NCI-H2171 (cell line): ENCODE data around the gene MEF2D.

Experiments
- DNase-seq: peaks from one replicate; lab custom pipeline; 2025; lab: John Stamatoyannopoulos, UW

Gene MEF2D

GRCh38 chr1:156443286-156443685, 57.3 kb downstream of the MEF2D start:
- DNase-seq, result no peak

- DNase-seq, result no peak
Measured at GRCh38 chr1:156440654-156441437, 59.7 kb downstream of the MEF2D start.

- DNase-seq, result no peak
Measured at GRCh38 chr1:156439777-156440183, 60.8 kb downstream of the MEF2D start.

GRCh38 chr1:156439036-156439776, 61.4 kb downstream of the MEF2D start:
- DNase-seq, result no peak

DNA sequence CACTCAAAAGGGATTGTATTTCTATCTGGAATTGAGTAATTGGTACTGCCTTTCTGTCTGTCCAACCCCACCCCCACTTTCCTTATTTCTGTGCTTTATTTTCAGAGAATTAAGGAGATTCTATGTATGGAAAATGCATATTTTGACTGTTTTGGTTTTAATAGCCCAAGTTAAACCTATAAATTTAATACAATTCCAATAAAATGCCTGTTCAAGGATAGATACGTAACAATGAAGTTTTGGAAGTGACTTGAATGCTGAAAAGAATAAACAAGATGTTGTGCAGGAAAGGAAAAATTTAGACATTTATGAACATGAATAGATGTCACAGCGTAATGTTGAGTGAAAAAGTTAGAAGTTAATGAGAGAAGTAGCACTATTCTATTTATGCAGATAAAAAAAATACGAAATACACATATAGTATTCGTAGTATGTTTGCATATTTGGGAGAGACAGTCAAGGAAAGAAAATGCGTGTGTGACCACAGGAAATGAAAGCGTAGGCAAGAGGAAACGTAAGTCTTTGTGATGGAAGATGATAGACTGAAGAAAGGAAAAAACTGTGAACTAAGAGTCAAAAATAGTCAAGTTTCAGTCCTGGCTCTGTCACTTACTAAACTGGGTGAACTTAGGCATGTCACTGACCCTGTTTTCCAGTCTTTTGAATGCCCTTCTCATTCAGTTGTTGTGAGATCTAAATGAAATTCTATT, 62.1 kb downstream of the MEF2D start:
- no peak for DNase-seq

DNA sequence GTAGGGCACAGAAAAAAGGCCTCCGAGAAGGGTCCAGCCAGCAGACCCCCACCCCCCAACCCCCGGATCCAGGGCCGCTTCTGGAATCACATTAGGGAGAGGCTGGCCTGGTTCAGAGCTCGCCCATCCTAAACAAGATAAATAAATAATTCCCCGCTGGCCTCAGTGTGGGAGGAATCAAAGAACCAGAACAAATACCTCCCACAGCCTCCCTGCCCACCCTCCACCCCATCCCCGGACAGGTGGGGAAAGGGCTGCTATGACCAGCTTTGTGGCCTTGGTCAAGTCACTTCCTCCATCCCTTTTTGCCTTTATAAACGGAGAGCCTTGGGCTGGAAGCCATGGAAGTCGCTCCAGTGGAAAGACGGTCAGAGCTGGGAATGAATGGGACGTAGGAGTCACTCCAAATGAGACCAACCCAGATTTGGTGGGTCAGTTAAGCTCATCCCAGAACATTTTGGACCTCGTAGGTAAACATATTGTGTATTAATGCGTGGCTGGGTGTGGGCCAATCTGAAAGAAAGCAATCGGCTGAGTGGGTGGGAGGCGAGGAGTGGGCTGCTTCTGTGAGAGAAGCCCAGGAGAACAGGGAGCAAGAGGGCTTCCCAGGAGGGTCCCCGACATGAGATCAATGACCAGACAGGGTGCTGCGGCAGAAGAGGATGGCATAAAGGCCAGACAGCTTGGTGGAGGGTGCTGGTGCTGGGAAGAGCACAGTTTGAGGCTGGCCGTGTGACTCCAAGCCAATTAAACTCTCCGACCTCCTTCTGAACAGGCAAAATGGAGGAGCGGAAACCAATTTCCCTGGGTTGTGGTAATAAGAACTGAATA, 63.3 kb downstream of the MEF2D start:
- DNase-seq, result no peak

- DNase-seq, result no peak
Measured at GRCh38 chr1:156436141-156437036, 64.2 kb downstream of the MEF2D start.

DNA sequence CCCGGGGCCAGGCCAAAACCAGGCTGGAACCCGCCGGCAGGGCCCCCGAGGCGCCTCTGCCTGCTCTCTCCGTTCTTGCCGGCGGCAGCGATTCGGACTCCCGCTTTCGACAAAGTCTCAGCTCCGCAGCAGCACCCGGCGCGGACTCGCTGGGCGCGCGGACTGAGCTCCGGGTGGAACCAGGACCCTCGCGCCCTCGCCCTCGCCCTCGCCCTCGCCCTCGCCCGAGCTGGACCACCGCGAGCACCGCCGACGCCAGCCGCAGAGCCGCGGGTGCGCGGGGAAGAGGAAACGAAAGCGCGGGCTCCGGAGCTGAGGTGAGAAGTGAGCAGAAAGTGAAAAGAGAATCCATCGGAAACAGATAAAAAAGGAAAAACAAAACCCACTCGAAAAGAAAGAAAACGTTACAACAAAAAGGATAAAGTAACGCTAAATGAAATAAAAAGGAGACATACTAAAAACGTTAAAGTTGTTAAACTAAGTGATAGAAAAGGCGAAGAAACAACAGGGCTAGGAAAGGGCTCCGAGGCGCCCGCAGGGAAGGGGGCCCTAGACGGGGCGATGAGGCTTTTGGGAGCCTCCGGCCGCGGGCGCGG, 64.9 kb downstream of the MEF2D start:
- no peak for DNase-seq

DNA sequence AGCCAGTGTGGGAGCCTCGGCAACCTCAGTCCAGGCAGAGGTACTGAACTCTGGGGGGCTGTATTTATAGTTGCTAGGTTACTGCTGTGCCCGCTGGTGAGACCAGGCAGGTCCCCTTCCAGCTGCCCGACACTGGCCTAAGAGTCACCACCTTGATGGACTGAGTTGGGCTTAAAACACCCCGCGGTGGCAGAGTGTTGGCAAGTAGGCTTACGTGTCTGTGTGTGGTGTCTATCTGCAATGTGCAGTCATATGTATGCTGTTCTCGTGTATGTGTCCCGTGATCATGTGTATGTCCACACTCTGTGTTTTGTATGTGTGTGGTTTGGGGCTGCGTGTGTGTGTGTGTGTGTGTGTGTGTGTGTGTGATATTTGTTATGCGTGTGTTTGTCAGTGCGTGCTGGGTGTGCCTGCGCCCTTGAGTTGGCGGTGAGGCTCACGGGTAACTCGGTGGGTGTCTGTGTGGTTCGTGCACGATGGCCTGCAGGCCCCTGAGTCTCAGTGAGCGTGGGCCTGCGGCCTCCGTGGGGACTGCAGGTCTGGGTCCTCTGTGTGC, 65.5 kb downstream of the MEF2D start:
- no peak for DNase-seq

DNA sequence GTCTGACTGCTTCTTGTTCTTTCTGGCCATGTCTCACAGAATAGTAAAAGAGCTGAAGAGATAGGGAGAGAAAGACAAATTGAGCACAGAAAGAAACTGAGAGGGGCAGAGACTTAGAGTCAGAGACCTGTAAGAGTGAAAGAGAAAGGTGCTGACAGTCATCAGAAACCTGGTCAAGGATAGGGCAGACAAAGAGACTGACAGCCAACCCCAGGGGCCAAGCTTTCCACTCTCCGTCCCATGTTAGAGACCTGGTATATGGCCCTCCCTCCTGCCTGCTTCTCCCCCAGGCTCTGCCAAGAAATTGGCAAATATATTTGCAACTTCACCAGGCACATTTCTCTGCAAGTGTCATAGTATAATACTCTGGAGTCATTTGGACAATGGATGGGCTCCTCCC, 67.0 kb downstream of the MEF2D start:
- DNase-seq, result no peak

GRCh38 chr1:156433032-156433431, 67.5 kb downstream of the MEF2D start:
- DNase-seq, result no peak

GRCh38 chr1:156432669-156433018, 67.9 kb downstream of the MEF2D start:
- DNase-seq, result no peak

DNA sequence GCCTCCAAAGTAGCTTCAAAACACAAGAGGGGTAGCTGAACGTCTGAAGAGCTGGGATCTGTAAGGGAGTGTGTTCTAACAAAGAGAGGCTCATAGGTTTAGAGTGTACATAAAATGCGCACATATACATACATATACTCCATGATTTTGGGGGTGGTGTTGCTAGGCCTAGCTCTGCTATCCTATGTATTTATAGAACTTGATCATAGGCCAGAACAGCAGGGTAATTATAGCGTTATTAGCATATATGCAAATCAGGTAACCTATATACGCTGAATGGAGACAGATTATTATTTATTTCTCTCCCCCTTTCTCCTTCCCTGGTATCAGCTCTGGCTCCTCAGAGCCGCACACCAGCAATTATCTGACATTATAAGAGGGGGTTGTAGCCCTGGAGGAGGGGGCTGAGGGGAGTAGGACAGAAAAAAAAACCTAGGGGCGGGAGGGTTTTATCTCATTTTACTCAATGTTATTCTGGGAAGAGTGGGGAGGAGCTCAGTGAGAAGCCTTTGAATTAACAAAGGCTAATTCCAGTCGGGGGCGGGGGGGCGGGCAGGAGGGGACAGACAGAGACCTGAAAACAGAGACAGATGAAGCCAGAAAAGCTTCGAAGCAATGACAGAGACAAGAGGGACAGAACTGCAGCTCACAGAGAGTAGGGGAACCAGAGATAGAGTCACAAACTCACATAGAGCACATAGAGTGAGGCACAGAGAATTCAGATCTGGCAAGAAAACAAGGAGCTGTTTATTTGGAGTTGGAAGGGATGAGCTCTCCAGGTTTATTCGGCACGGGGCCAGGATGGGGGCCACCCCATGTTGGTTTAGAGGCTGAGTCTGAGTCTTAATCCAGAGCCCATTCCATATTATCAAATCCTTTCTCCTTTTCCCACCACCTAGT, 68.6 kb downstream of the MEF2D start:
- no peak for DNase-seq

DNA sequence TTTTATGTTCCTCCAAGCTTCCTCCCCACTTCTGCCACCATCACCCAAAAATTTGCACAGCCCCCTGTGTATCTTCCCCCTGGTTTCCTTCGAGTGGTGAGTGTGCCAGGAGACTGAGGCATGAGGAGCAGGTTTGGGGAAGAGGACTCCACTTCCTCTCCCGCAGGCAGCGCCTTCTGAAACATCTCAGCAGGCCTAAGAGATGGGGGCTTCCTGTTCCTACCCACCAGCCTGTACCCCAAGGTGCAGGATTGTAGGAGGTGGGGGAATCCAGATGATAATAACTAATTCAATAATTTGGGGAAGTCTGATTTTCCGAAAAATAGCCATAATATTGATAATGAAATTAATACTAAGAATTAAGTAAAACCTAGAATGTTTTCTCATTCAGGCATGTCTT, 69.2 kb downstream of the MEF2D start:
- DNase-seq, result no peak

DNA sequence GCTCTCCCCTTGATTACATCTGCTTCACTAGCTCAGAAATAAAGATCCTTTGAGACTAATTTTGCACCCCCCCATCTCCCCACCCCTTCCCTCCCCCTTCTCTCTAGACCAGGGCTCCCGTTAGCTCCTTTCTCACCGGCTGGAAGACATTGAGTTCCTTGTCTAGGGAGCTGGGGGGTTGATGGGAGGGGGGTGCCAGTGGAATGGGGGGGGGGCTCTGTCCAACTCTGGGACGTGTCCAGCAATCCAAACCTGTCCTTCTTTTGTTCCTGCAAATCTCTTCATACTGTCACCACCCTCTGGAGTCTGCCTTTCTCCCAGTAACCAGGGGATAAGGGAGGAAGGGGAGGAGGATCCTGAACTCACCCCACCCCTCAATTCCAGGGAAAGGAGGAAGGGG, 69.7 kb downstream of the MEF2D start:
- no peak for DNase-seq

- no peak for DNase-seq
Measured at GRCh38 chr1:156430303-156430702, 70.3 kb downstream of the MEF2D start.

DNA sequence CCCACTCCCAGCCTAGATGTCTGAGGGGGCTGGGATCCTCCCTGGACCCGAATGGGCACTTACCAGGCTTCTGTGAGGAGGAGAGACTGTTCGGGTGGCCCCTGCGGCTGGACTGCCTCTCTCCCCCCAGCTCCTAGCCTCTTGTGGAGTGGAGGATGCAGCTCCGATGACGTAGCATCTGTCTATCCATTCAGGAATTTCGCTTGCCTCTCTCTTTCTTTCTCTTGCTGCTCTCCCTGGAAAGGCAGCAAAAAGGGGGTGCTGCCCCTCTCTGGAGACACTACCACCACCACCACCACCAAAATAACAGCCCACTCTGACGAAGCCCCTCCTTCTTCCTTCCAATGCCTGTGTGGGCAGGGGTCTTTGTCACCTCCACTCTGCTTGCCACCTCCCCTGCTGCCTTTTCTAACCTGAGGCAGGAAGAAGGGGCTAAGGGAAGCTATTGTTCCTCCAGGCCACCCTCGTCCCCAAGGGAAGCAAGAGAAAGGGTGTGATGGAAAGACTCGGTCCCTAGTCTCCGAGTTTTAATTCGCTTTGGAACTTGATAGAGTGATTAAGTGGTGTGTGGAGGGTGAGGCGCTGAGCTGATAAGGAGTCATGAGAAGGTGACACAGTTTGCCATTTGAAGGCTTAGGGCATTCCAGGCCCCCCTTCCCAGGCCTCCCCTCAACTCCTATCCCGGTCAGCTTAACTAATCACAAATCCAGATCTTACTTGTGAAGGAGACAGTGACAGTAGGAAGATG, 71.1 kb downstream of the MEF2D start:
- no peak for DNase-seq

DNA sequence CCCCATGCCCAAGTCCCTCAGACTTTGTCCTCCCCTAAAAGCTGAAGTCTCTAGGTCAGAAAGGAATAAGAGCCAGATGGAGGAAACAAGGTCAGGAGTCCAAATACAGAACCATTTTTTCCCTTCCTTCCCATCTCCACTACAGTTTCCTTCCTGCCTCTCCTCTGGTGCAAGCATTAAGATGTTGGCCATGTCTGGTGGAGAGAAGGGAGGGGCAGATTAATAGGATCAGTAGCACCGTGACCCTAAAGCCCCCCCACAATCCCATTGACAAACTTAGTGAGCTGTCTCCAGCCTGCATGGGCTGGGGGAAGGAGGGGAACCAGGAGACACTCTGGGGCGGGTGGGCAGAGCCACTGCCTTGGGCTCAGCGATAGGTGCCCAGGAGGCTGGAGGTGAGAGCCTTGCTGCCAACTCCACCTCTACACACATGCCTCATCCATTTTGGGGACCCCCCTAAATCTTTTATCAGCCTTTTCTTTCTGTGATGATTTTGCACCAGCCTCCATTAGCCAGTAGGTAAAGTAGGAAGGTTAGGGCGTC, 71.8 kb downstream of the MEF2D start:
- no peak for DNase-seq
